Measurements from ENCODE around the gene TXNDC2. TPM values are rescaled to one million over a fixed set of nuclear protein-coding genes. Genes with fewer than 3 reads are reported as not detected.

Gene TXNDC2
- total RNA-seq, 1 donor from 2014 or later: not detected

DNA sequence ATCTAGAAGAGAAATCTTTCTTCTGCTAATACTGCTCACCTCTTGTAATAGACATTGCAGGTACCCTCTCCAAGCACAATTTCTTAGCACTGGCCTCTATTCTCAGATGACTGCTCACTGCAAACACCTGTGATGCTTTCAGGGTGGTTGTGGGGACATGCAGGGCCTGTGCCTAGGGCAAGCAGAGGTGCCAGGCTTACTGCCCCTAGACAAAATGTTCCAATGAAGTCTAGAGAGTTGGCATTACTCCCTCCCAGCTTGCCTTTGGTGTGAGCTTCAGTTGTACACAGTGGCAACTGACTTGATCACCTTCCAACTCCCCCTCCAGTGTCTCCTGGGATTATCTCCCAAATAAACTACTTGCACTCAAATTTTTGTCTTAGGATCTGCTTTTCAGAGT is 12.9 kb upstream of the TXNDC2 start:
- H3K9me3 Mint-ChIP-seq (ENCODE audit: unreplicated experiment): peaks cover 6% of the 10 kb centered on the region
- H3K27ac Mint-ChIP-seq (ENCODE audit: unreplicated experiment): no peak overlapping the region
- H3K4me1 Mint-ChIP-seq (ENCODE audit: low read depth, unreplicated experiment): peaks cover 5% of the 10 kb centered on the region
- no peak overlapping the region for H3K4me3 Mint-ChIP-seq (ENCODE audit: unreplicated experiment)
- H3K36me3 Mint-ChIP-seq (ENCODE audit: unreplicated experiment): no peaks in the 10 kb centered on the region
- TF ChIP-seq, protein P1, sequence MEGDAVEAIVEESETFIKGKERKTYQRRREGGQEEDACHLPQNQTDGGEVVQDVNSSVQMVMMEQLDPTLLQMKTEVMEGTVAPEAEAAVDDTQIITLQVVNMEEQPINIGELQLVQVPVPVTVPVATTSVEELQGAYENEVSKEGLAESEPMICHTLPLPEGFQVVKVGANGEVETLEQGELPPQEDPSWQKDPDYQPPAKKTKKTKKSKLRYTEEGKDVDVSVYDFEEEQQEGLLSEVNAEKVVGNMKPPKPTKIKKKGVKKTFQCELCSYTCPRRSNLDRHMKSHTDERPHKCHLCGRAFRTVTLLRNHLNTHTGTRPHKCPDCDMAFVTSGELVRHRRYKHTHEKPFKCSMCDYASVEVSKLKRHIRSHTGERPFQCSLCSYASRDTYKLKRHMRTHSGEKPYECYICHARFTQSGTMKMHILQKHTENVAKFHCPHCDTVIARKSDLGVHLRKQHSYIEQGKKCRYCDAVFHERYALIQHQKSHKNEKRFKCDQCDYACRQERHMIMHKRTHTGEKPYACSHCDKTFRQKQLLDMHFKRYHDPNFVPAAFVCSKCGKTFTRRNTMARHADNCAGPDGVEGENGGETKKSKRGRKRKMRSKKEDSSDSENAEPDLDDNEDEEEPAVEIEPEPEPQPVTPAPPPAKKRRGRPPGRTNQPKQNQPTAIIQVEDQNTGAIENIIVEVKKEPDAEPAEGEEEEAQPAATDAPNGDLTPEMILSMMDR (IDR thresholded peaks at IDR 0.05; ENCODE audit: partially characterized antibody, unreplicated experiment): no peak
- peaks cover 2% of the 10 kb centered on the region for H3K27me3 Mint-ChIP-seq (ENCODE audit: unreplicated experiment)
- no peak for DNase-seq

DNA sequence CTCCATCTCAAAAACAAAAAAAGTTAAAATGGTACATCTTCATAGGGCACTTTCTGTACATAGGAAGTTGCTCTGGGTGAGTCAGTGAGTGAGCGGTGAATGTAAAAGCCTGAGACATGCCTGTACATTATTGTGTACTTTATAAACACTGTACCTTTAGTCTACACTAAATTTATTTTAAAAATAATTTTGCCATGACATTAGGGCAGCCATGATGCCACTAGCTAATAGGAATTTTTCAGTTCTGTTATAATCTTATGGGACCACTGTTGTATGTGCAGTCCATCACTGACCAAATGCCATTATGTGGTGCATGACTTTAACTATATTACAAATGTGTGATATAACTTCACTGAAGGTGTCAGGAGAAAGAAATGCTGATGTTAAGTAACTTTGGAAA is 11.0 kb upstream of the TXNDC2 start:
- no peak overlapping the region for H3K4me3 Mint-ChIP-seq (ENCODE audit: unreplicated experiment)
- no peaks in the 10 kb centered on the region for H3K36me3 Mint-ChIP-seq (ENCODE audit: unreplicated experiment)
- H3K27ac Mint-ChIP-seq (ENCODE audit: unreplicated experiment): no peak overlapping the region
- H3K9me3 Mint-ChIP-seq (ENCODE audit: unreplicated experiment): peaks cover 2% of the 10 kb centered on the region
- DNase-seq: no peak
- peaks cover 2% of the 10 kb centered on the region for H3K27me3 Mint-ChIP-seq (ENCODE audit: unreplicated experiment)
- H3K4me1 Mint-ChIP-seq (ENCODE audit: low read depth, unreplicated experiment): peaks cover 5% of the 10 kb centered on the region
- TF ChIP-seq, protein P1 (IDR thresholded peaks at IDR 0.05; ENCODE audit: partially characterized antibody, unreplicated experiment): no peak

DNA sequence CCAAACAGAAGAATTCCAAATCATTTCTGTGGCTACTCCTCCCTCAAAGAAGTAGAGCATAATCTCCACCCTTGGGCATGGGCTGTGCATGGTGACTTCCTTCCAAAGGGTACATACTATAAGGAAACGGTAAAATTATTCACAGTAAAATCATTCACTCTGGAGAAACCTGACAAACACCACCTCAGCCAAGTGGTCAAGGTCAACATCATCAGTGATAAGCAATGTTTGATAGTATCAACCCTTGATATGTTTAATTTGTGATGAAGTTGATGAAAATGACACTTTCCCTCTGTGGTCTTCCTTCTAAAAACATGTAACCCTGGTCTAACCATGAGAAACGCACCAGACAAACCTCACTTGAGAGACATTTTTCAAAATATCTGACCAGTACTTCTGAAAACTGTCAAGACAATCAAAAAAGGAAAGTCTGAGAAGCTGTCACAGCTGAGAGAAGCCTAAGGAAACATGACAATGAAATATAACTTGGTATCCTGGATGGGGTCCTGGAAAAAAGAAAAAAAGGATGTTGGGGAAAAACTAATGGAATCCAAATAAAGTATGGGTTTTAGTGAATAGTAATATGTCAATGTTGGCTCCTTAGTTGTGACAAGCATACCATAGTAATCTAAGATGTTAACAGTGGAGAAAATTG is 9.4 kb upstream of the TXNDC2 start:
- TF ChIP-seq, protein P1 (IDR thresholded peaks at IDR 0.05; ENCODE audit: partially characterized antibody, unreplicated experiment): no peak
- H3K9me3 Mint-ChIP-seq (ENCODE audit: unreplicated experiment): peaks cover 2% of the 10 kb centered on the region
- peaks cover under 1% of the 10 kb centered on the region for H3K27me3 Mint-ChIP-seq (ENCODE audit: unreplicated experiment)
- DNase-seq: no peak
- no peaks in the 10 kb centered on the region for H3K4me1 Mint-ChIP-seq (ENCODE audit: low read depth, unreplicated experiment)
- H3K27ac Mint-ChIP-seq (ENCODE audit: unreplicated experiment): no peak overlapping the region
- no peak overlapping the region for H3K4me3 Mint-ChIP-seq (ENCODE audit: unreplicated experiment)
- H3K36me3 Mint-ChIP-seq (ENCODE audit: unreplicated experiment): no peaks in the 10 kb centered on the region

DNA sequence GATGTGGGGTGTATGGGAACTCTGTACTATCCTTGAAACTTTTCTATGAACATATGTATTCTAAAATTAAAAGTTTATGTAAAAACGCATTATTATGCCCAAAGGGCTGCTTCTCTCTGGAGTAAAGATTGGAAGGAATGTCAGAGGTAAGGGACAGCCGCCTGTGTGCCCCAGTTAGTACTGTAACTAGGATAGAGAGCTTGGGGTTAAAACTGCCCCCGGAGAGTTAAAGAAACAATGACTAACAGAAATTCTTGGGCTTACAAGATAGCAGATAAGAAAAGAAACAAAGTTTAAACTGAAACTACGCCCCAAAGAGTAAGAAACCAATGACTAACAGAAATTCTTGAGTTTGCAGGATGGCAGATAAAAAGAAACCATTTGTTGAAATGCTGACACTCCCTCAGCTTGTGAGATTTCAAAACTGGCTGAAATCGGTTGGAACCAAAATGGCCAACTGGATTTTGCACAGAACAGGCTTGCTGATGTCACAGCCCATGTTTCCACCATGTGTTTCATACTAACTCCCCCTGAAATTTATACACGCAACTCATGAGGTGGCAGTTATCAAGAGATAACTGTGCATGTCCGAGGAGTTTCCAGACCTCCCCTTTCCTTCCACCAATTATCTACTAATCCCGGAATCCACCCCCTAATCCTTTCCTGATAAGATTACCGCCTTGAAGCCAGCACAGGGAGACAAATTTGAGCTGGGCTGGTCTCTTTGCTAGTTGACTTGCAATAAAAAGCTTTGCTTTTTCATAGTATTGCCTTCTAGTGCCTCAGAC is 8.7 kb upstream of the TXNDC2 start:
- H3K9me3 Mint-ChIP-seq (ENCODE audit: unreplicated experiment): peaks cover 2% of the 10 kb centered on the region
- H3K27me3 Mint-ChIP-seq (ENCODE audit: unreplicated experiment): no peaks in the 10 kb centered on the region
- TF ChIP-seq, protein P1 (IDR thresholded peaks at IDR 0.05; ENCODE audit: partially characterized antibody, unreplicated experiment): no peak
- no peaks in the 10 kb centered on the region for H3K36me3 Mint-ChIP-seq (ENCODE audit: unreplicated experiment)
- no peak for DNase-seq
- H3K4me1 Mint-ChIP-seq (ENCODE audit: low read depth, unreplicated experiment): no peaks in the 10 kb centered on the region
- H3K27ac Mint-ChIP-seq (ENCODE audit: unreplicated experiment): no peak overlapping the region
- H3K4me3 Mint-ChIP-seq (ENCODE audit: unreplicated experiment): no peak overlapping the region

DNA sequence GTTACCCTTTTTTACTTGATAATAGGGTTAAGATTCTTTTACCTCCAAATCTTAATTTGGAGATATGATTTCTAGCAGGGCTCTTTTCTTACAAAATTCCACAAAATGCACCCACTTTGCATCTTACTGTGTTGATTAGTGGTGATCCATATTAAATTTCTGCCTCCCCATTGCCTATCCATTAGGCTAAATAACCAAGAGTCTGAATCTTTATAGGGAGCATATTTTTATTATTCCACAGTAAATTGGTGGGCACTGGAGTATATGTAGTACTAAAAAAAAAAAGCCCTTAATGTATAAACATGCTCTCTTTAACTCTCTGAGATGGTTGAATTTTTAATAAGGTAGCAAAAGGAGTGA is 8.1 kb upstream of the TXNDC2 start:
- peaks cover 2% of the 10 kb centered on the region for H3K9me3 Mint-ChIP-seq (ENCODE audit: unreplicated experiment)
- H3K4me3 Mint-ChIP-seq (ENCODE audit: unreplicated experiment): no peak overlapping the region
- no peak overlapping the region for H3K27ac Mint-ChIP-seq (ENCODE audit: unreplicated experiment)
- H3K27me3 Mint-ChIP-seq (ENCODE audit: unreplicated experiment): no peaks in the 10 kb centered on the region
- no peaks in the 10 kb centered on the region for H3K36me3 Mint-ChIP-seq (ENCODE audit: unreplicated experiment)
- no peak for DNase-seq
- no peaks in the 10 kb centered on the region for H3K4me1 Mint-ChIP-seq (ENCODE audit: low read depth, unreplicated experiment)
- TF ChIP-seq, protein P1 (IDR thresholded peaks at IDR 0.05; ENCODE audit: partially characterized antibody, unreplicated experiment): no peak

All from glutamatergic neuron (in vitro differentiated cells).